Vagina (tissue), 2 donors: Measurements from ENCODE around the gene POLA1. TPM values are rescaled to one million over a fixed set of nuclear protein-coding genes. Genes with fewer than 3 reads are reported as not detected.

Experiments used
- DNase-seq, 2 donors: peaks; one replicate each; pipeline ENCODE4 v3.0.0-alpha.2; 2017; ENCODE audit errors: extremely low spot score in 2 of 2
- H3K27ac ChIP-seq: fragments of 200-600 bp; sonication (generic); one replicate; pipeline ENCODE4 v1.5.1; 2019
- H3K27me3 ChIP-seq: fragments of 200-600 bp; sonication (generic); one replicate; pipeline ENCODE4 v1.5.1; 2019
- H3K36me3 ChIP-seq, 2 donors: fragments of 200-600 bp; sonication (generic); one replicate each; pipeline ENCODE4 v1.5.1; 2017 to 2019
- H3K4me1 ChIP-seq: fragments of 200-600 bp; sonication (generic); one replicate; pipeline ENCODE4 v1.5.1; 2019
- H3K4me3 ChIP-seq, 2 donors: fragments of 200-600 bp; sonication (generic); 1 replicate in 1 of 2; 2 replicates in 1 of 2; pipeline ENCODE4 v1.5.1; 2016 to 2019
- H3K9me3 ChIP-seq: fragments of 200-600 bp; sonication (generic); one replicate; pipeline ENCODE4 v1.5.1; 2019
- CTCF ChIP-seq, 3 experiments: fragments of 450-650 bp in 2 of 3; fragments of 200-600 bp in 1 of 3; sonication (generic) in 1 of 3; IDR thresholded peaks; one replicate each; pipeline ENCODE4 v1.5.1; 2017 to 2019; ENCODE audit warnings: antibody characterized with exemption in 3 of 3, mild to moderate bottlenecking in 2 of 3, moderate library complexity in 2 of 3
- POLR2A ChIP-seq, 2 donors: fragments of 450-650 bp; IDR thresholded peaks; one replicate each; pipeline ENCODE4 v1.6.1; 2017; ENCODE audit warnings: antibody characterized with exemption in 2 of 2, mild to moderate bottlenecking in 2 of 2, moderate library complexity in 2 of 2
- POLR2AphosphoS5 ChIP-seq, 2 donors: sonication (generic); formaldehyde crosslinking; IDR thresholded peaks; one replicate each; pipeline ENCODE4 v1.9.0; 2017; ENCODE audit warnings: antibody characterized with exemption in 2 of 2, mild to moderate bottlenecking in 2 of 2, low read depth in 1 of 2; ENCODE audit not compliant: insufficient read depth in 1 of 2
- intact Hi-C: fragments of 100-400 bp; cut with DNase I; formaldehyde crosslinking; loops from one replicate; pipeline ENCODE4 v1.15.1; 2023
- total RNA-seq: library from RNA; depleted of rRNA; stranded (reverse); fragments of >200 nt; gene quantifications from one replicate; pipeline ENCODE4 v1.2.3, GENCODE V29; 2016

POLA1 gene
- total RNA-seq, 1 donor from 2014 or later: 17.2 TPM

GRCh38 chrX:24985120-24985519 is 291.4 kb downstream of the POLA1 start:
- no peak for DNase-seq
- no peaks in the 10 kb centered on the region for H3K36me3 ChIP-seq
- intact Hi-C loops: no loop called here
- no peak overlapping the region for H3K27ac ChIP-seq
- no peaks in the 10 kb centered on the region for H3K4me1 ChIP-seq
- no peaks in the 10 kb centered on the region for H3K9me3 ChIP-seq
- TF ChIP-seq POLR2A (IDR thresholded peaks at IDR 0.05) (no peak), POLR2AphosphoS5 (IDR thresholded peaks at IDR 0.05; ENCODE audit: insufficient read depth in 1 of 2, low read depth in 1 of 2) (no peak), CTCF (IDR thresholded peaks at IDR 0.05) (no peak)
- no peaks in the 10 kb centered on the region for H3K27me3 ChIP-seq
- H3K4me3 ChIP-seq: no peak overlapping the region

- intact Hi-C loops: no loop called here
- no peak overlapping the region for H3K4me3 ChIP-seq
- H3K36me3 ChIP-seq: no peaks in the 10 kb centered on the region
- no peak for DNase-seq
- TF ChIP-seq POLR2A (IDR thresholded peaks at IDR 0.05) (no peak), POLR2AphosphoS5 (IDR thresholded peaks at IDR 0.05; ENCODE audit: insufficient read depth in 1 of 2, low read depth in 1 of 2) (no peak), CTCF (IDR thresholded peaks at IDR 0.05) (no peak)
- no peaks in the 10 kb centered on the region for H3K9me3 ChIP-seq
- H3K27ac ChIP-seq: no peak overlapping the region
- H3K4me1 ChIP-seq: no peaks in the 10 kb centered on the region
- H3K27me3 ChIP-seq: no peaks in the 10 kb centered on the region
These were observed 294.0 kb downstream of the POLA1 start for GRCh38 chrX:24987731-24988130.

GRCh38 chrX:24988314-24988713 is 294.6 kb downstream of the POLA1 start:
- Histone ChIP-seq H3K27me3 (no peaks in the 10 kb centered on the region), H3K36me3 (no peaks in the 10 kb centered on the region), H3K4me1 (no peaks in the 10 kb centered on the region), H3K27ac (no peak overlapping the region), H3K9me3 (no peaks in the 10 kb centered on the region), H3K4me3 (no peak overlapping the region)
- no peak for DNase-seq
- intact Hi-C loops: no loop called here
- no peak for TF ChIP-seq POLR2AphosphoS5 (IDR thresholded peaks at IDR 0.05; ENCODE audit: insufficient read depth in 1 of 2, low read depth in 1 of 2)
- no peak for TF ChIP-seq POLR2A (IDR thresholded peaks at IDR 0.05)
- no peak for TF ChIP-seq CTCF (IDR thresholded peaks at IDR 0.05)

- Histone ChIP-seq H3K9me3 (no peaks in the 10 kb centered on the region), H3K4me1 (no peaks in the 10 kb centered on the region), H3K27ac (no peak overlapping the region), H3K36me3 (no peaks in the 10 kb centered on the region), H3K27me3 (no peaks in the 10 kb centered on the region), H3K4me3 (no peak overlapping the region)
- DNase-seq: no peak
- intact Hi-C loops: no loop called here
- no peak for TF ChIP-seq POLR2A (IDR thresholded peaks at IDR 0.05)
- TF ChIP-seq CTCF (IDR thresholded peaks at IDR 0.05): no peak
- no peak for TF ChIP-seq POLR2AphosphoS5 (IDR thresholded peaks at IDR 0.05; ENCODE audit: insufficient read depth in 1 of 2, low read depth in 1 of 2)
These were observed 296.8 kb downstream of the POLA1 start for GRCh38 chrX:24990535-24990934.

GRCh38 chrX:24993879-24994278 is 300.2 kb downstream of the POLA1 start:
- intact Hi-C loops: no loop called here

More at GRCh38 chrX:24993879-24994278, 300.2 kb downstream of the POLA1 start:
- no peaks in the 10 kb centered on the region for H3K27me3 ChIP-seq
- no peak overlapping the region for H3K4me3 ChIP-seq
- no peak for TF ChIP-seq POLR2A (IDR thresholded peaks at IDR 0.05)
- TF ChIP-seq CTCF (IDR thresholded peaks at IDR 0.05): no peak
- no peak for TF ChIP-seq POLR2AphosphoS5 (IDR thresholded peaks at IDR 0.05; ENCODE audit: insufficient read depth in 1 of 2, low read depth in 1 of 2)
- no peaks in the 10 kb centered on the region for H3K36me3 ChIP-seq
- H3K9me3 ChIP-seq: no peaks in the 10 kb centered on the region
- DNase-seq: no peak
- H3K4me1 ChIP-seq: no peaks in the 10 kb centered on the region
- H3K27ac ChIP-seq: no peak overlapping the region
